ENCODE measurements around the gene SRBD1.

- TF ChIP-seq RAD21 (conservative IDR thresholded peaks at IDR 0.05 in 1 of 2, IDR thresholded peaks at IDR 0.05 in 1 of 2) (no peak), MAX (IDR thresholded peaks at IDR 0.05) (no peak), NFE2L2 (conservative IDR thresholded peaks at IDR 0.05; ENCODE audit: low read length) (no peak), RARB (CRISPR knock-in tag; IDR thresholded peaks at IDR 0.05) (no peak), HOXA7 (CRISPR knock-in tag; IDR thresholded peaks at IDR 0.05) (no peak)
Observed at GRCh38 chr2:45554073-45554741, 56.9 kb downstream of the SRBD1 start.
